CD4-positive, alpha-beta T cell treated with Interleukin-15 for 1 hour (primary cell): ENCODE measurements around the gene ANXA6.
"Not testable (repeated sequence)": the region's sequence is repeated elsewhere in the genome, so short reads cannot be mapped to it uniquely, and the experiment has no call there.

Experiments used
- DNase-seq: peaks from one replicate; pipeline ENCODE4 v3.0.0-alpha.2; 2020

The ANXA6 gene

GRCh38 chr5:151179489-151179840 lies 21.9 kb upstream of the ANXA6 start:
- no peak for DNase-seq

GRCh38 chr5:151178777-151179488 lies 21.4 kb upstream of the ANXA6 start:
- no peak for DNase-seq

- no peak for DNase-seq
Measured at GRCh38 chr5:151178372-151178771, 20.8 kb upstream of the ANXA6 start.

GRCh38 chr5:151176268-151176667 lies 18.7 kb upstream of the ANXA6 start:
- DNase-seq = not testable (repeated sequence)

- DNase-seq = no peak
Measured at GRCh38 chr5:151174612-151175101, 17.1 kb upstream of the ANXA6 start.

- DNase-seq = no peak
Measured at GRCh38 chr5:151173711-151174611, 16.4 kb upstream of the ANXA6 start.

- DNase-seq = no peak
Measured at GRCh38 chr5:151171529-151171928, 13.9 kb upstream of the ANXA6 start.

- no peak for DNase-seq
Measured at GRCh38 chr5:151168602-151169344, 11.2 kb upstream of the ANXA6 start.

- DNase-seq = no peak
Measured at GRCh38 chr5:151167022-151167421, 9.4 kb upstream of the ANXA6 start.

GRCh38 chr5:151164687-151165392 lies 7.3 kb upstream of the ANXA6 start:
- peak; percentile 82 for DNase-seq

- no peak for DNase-seq
Measured at GRCh38 chr5:151162776-151163175, 5.2 kb upstream of the ANXA6 start.

- no peak for DNase-seq
Measured at GRCh38 chr5:151159649-151160373, 2.2 kb upstream of the ANXA6 start.

GRCh38 chr5:151158287-151158661 lies 695 bp upstream of the ANXA6 start:
- no peak for DNase-seq

GRCh38 chr5:151156507-151157420 lies 815 bp downstream of the ANXA6 start:
- DNase-seq = no peak

GRCh38 chr5:151155775-151156506 lies 1.6 kb downstream of the ANXA6 start:
- DNase-seq = no peak

- DNase-seq = peak; percentile 35
Measured at GRCh38 chr5:151154931-151155774, 2.4 kb downstream of the ANXA6 start.

- no peak for DNase-seq
Measured at GRCh38 chr5:151153766-151154272, 3.8 kb downstream of the ANXA6 start.

- no peak for DNase-seq
Measured at GRCh38 chr5:151153300-151153699, 4.3 kb downstream of the ANXA6 start.

GRCh38 chr5:151151793-151152192 lies 5.8 kb downstream of the ANXA6 start:
- peak; percentile 59 for DNase-seq
